AG04450 (cell line): ENCODE data around the gene NRAP. TPM values are rescaled to one million over a fixed set of nuclear protein-coding genes. Genes with fewer than 3 reads are reported as not detected.

ENCODE experiments used
- CTCF ChIA-PET: fragments of 300-600, 350-600 bp; formaldehyde crosslinking; extraction: SDS; loops from one replicate; lab custom pipeline; 2022; ENCODE audit warnings: antibody characterized with exemption, inconsistent platforms; lab: Charles Lee
- POLR2A ChIA-PET: fragments of 350-600 bp; formaldehyde crosslinking; extraction: SDS; loops from one replicate; lab custom pipeline; 2021; ENCODE audit warnings: antibody characterized with exemption, inconsistent platforms; lab: Yijun Ruan, JAX
- DNase-seq: peaks from one replicate; pipeline ENCODE4 v3.0.0-alpha.2; 2011; ENCODE audit warnings: low read depth, low spot score
- H3K27ac ChIP-seq: one replicate; pipeline ENCODE4 v1.5.1; 2012; ENCODE audit warnings: low read depth, low read length, control low read depth
- H3K27me3 ChIP-seq: one replicate; pipeline ENCODE4 v1.6.0; 2012; ENCODE audit warnings: low read length; ENCODE audit not compliant: control insufficient read depth, insufficient read depth
- H3K4me3 ChIP-seq: 2 replicates; pipeline ENCODE4 v1.5.1; 2011; ENCODE audit warnings: mild to moderate bottlenecking, low read depth, low read length, control low read depth
- H3K9me3 ChIP-seq: 2 replicates; pipeline ENCODE4 v1.5.1; 2012; ENCODE audit warnings: low read length; ENCODE audit not compliant: control insufficient read depth, insufficient read depth
- polyA plus RNA-seq: library from polyadenylated mRNA; depleted of rRNA; stranded (reverse); fragments of >200 nt; gene quantifications from 2 replicates; pipeline ENCODE4 v1.2.3, GENCODE V29; 2011
- TF ChIP-seq, protein P1 (sequence below): IDR thresholded peaks from 2 replicates; pipeline ENCODE4 v1.5.1; 2011; ENCODE audit warnings: low read depth, low read length, control low read depth, inconsistent platforms

Gene NRAP
- polyA plus RNA-seq, 1 experiment: not detected

DNA sequence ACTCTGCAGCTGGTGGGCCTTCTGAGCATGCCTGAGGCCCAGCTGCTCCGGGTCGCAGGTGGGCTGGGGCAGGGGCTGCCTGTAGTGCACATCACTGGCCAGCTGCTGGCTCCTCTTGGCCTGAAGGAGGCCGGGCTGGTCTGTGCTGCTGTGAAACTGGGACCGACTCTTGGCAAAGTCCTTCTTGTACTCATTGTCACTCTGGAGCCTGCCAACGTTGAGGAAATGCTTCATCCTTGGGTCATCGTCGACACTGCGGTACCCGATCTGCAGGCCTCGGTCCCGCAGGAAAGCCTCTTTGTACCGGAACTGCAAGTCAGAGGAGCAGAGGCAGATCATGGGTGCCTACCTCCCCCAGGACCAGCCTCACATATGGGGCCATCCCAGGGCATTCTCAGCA lies 73.3 kb downstream of the NRAP start:
- TF ChIP-seq, protein P1, sequence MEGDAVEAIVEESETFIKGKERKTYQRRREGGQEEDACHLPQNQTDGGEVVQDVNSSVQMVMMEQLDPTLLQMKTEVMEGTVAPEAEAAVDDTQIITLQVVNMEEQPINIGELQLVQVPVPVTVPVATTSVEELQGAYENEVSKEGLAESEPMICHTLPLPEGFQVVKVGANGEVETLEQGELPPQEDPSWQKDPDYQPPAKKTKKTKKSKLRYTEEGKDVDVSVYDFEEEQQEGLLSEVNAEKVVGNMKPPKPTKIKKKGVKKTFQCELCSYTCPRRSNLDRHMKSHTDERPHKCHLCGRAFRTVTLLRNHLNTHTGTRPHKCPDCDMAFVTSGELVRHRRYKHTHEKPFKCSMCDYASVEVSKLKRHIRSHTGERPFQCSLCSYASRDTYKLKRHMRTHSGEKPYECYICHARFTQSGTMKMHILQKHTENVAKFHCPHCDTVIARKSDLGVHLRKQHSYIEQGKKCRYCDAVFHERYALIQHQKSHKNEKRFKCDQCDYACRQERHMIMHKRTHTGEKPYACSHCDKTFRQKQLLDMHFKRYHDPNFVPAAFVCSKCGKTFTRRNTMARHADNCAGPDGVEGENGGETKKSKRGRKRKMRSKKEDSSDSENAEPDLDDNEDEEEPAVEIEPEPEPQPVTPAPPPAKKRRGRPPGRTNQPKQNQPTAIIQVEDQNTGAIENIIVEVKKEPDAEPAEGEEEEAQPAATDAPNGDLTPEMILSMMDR: no peak
- H3K27ac ChIP-seq: no peak overlapping the region
- H3K27me3 ChIP-seq: no peaks in the 10 kb centered on the region
- no peak overlapping the region for H3K4me3 ChIP-seq
- DNase-seq: no peak
- no peaks in the 10 kb centered on the region for H3K9me3 ChIP-seq
- ChIA-PET POLR2A (no interaction called here), CTCF (no interaction called here)

DNA sequence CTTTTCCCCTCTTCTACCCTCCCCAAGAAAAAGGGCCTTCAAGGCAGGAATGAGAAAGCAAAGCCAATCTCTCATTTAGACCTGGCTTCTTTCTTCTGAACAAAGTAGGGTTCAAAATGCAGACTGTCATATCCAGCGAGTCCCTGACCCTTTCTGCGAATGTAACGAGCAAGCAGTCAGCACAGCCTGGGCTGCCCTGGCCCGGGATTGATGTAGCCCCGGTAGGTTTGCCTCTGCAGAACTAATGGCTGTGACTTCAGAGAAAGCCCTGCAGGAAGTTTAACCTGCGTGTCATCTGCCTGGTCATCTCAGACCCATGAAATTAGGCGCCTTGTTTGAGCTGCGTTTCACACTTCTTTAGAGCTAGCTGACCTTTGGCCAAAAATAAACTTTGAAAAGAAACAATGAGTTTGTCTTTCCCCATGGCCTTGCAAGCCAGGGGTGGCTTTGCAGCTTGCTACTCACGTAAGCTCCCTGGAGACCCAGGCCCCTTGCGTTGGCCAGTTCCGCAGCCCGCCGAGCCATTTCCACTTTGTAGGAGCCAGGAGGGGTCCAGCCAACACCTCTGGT lies 74.6 kb downstream of the NRAP start:
- Histone ChIP-seq H3K27ac (no peak overlapping the region), H3K4me3 (no peak overlapping the region), H3K27me3 (no peaks in the 10 kb centered on the region), H3K9me3 (no peaks in the 10 kb centered on the region)
- no peak for DNase-seq
- POLR2A ChIA-PET: no interaction called here
- TF ChIP-seq, protein P1: no peak
- CTCF ChIA-PET: no interaction called here

DNA sequence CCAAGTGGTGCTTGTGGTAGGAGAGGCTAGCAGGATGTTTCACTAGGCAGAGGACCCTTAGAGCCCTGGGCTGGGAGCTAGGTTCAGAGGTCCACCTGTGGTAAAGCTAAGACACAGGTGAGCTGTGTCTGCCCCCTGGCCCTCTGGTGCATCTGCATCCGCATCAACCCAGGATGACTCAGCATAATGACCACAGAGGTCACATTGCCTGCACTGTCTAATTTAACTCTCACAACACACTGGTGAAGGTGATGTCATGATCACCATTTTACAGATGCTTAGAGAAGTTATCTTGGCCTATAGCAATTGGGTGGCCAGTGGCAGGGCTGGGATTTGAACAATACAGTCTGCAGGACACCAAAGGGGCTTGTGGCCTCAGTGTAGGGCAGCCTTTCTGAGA lies 77.9 kb downstream of the NRAP start:
- DNase-seq: no peak
- H3K9me3 ChIP-seq: no peaks in the 10 kb centered on the region
- no peak overlapping the region for H3K27ac ChIP-seq
- TF ChIP-seq, protein P1: no peak
- ChIA-PET CTCF (no interaction called here), POLR2A (no interaction called here)
- no peak overlapping the region for H3K4me3 ChIP-seq
- no peaks in the 10 kb centered on the region for H3K27me3 ChIP-seq

DNA sequence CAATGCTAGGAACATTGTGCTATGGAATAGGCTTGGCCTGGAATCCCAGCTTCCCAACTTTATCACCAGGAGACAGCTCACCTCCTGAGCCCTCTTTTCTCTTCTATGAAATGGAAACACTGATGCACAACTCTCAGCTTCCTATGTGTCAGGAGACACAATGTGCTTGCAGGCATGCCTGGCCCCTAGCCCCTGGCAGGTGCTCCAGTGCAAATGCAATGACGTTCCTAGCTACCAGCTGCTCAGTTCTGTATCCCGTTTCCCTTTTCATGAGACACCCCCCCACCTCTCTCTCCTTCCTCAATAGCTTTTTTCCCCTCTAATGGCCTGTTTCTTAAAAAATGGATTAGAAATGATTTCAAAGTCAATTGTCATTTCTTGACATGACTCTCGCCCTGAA lies 80.3 kb downstream of the NRAP start:
- DNase-seq: no peak
- H3K4me3 ChIP-seq: no peak overlapping the region
- ChIA-PET POLR2A (no interaction called here), CTCF (no interaction called here)
- H3K27ac ChIP-seq: no peak overlapping the region
- H3K9me3 ChIP-seq: no peaks in the 10 kb centered on the region
- TF ChIP-seq, protein P1: no peak
- H3K27me3 ChIP-seq: no peaks in the 10 kb centered on the region

DNA sequence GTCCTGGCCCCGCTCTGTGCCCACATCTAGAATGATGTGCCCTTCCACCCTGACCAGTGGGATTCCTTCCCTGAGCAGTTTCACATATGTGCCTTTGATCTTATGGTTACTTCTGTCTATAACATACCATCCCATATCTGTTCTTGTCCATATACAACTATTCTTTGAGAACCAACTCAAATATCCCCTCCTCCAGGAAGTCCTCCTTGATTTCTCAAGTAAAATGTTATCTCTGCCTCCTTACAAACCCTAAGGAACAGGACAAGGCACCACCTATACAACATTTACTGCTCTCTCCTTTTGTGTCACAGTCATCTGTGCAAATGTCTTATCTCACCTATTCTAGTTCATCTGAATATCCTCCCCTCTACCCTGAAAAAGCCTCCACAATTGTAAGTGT lies 82.7 kb downstream of the NRAP start:
- no peak for DNase-seq
- CTCF ChIA-PET: no interaction called here

More for the DNA sequence above, 82.7 kb downstream of the NRAP start:
- TF ChIP-seq, protein P1: no peak
- no peaks in the 10 kb centered on the region for H3K9me3 ChIP-seq
- H3K27ac ChIP-seq: no peak overlapping the region
- no peak overlapping the region for H3K4me3 ChIP-seq
- POLR2A ChIA-PET: no interaction called here
- no peaks in the 10 kb centered on the region for H3K27me3 ChIP-seq
